Measurements from ENCODE around the gene SCP2.

The SCP2 gene

DNA sequence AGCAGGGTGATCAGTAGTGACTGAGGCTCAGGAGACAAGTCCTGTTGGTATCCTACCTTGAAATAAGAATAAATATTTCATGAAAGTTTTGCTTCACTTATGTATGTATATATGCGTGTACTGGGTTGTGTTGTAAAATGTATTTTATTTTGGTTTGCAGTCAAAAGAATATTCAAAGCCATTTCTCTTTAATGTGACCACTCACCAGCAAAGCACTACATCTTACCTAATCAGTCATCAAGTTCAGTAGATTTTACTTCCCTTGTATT, 11.0 kb downstream of the SCP2 start:
- no peak overlapping the region for H3K4me3 ChIP-seq (ENCODE audit: low read length in 2 of 2)
- no peak overlapping the region for H3K9ac ChIP-seq (ENCODE audit: low read depth, low read length, poor library complexity)
- H3K14ac ChIP-seq (ENCODE audit: low read length) = no peak overlapping the region
- no peak overlapping the region for H4K91ac ChIP-seq (ENCODE audit: low read depth, low read length, poor library complexity)
- no peak overlapping the region for H4K8ac ChIP-seq (ENCODE audit: low read depth, low read length)
- H3K79me1 ChIP-seq (ENCODE audit: low read depth, low read length) = no peaks in the 10 kb centered on the region
- no peak overlapping the region for H2BK12ac ChIP-seq (ENCODE audit: low read length)
- WGBS, 2 donors (ENCODE audit: extremely low coverage in 2 of 2, insufficient read length in 2 of 2, insufficient replicate concordance in 1 of 2) = no CpG with 5 or more reads among the region's 1 CpG
- H3K36me3 ChIP-seq (replicated peaks in 1 of 2; ENCODE audit: control insufficient read depth in 2 of 2, insufficient read depth in 2 of 2, low read length in 2 of 2) = no peaks in the 10 kb centered on the region
- H3K4ac ChIP-seq (ENCODE audit: low read length) = no peak overlapping the region
- DNase-seq (ENCODE audit: low spot score) = no peak
- no peak overlapping the region for H2AK5ac ChIP-seq (ENCODE audit: low read depth, low read length)
- H3K18ac ChIP-seq (ENCODE audit: low read length) = no peak overlapping the region
- no peak overlapping the region for H2AFZ ChIP-seq (ENCODE audit: low read length)
- no peaks in the 10 kb centered on the region for H3K9me3 ChIP-seq (replicated peaks in 1 of 2; ENCODE audit: control insufficient read depth in 2 of 2, insufficient read depth in 1 of 2, low read depth in 1 of 2, low read length in 2 of 2)
- no peak overlapping the region for H3K4me2 ChIP-seq (ENCODE audit: insufficient read depth, low read length, poor library complexity, severe bottlenecking)
- H2BK120ac ChIP-seq (ENCODE audit: low read depth, low read length) = no peak overlapping the region
- no peak overlapping the region for H3K23ac ChIP-seq (ENCODE audit: low read depth, low read length, poor library complexity)
- no peak overlapping the region for H2BK5ac ChIP-seq (ENCODE audit: low read length)
- no peak overlapping the region for H3K27ac ChIP-seq (replicated peaks; ENCODE audit: low read length)
- H2BK15ac ChIP-seq (ENCODE audit: low read length) = no peak overlapping the region
- H3K27me3 ChIP-seq (ENCODE audit: control insufficient read depth in 3 of 3, insufficient read depth in 3 of 3, low read depth in 1 of 3, low read length in 3 of 3) = no peaks in the 10 kb centered on the region
- no peaks in the 10 kb centered on the region for H3K4me1 ChIP-seq (ENCODE audit: control insufficient read depth in 2 of 2, insufficient read depth in 1 of 2, low read depth in 1 of 2, low read length in 2 of 2)

DNA sequence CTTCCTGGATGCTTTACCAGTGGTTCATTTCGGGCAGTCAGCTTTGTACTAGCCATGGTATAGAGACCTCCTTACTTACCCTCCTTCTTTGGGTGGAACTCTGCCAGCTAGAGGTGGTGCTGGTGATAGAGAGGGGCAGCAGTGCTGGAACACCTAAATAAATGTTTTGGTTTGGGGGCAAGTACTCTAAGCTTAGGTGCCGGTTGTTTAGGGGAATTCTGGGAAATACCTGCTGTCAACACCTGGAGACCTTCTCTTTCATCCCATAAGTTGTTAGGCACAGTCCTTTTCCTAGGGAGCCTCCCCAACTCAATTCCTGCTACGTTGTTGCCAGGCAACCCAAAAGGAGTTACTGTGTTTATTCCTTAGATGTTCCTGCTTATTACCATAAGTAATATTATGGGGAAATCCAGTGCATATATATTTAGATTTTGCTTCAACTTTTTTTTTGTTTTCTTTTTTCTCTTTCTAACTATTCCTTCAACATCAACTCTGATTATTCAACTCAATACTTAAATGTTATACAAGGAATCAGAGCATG, 16.9 kb downstream of the SCP2 start:
- Histone ChIP-seq H3K14ac (ENCODE audit: low read length) (no peak overlapping the region), H3K27ac (replicated peaks; ENCODE audit: low read length) (no peak overlapping the region), H3K18ac (ENCODE audit: low read length) (no peak overlapping the region), H3K27me3 (ENCODE audit: control insufficient read depth in 3 of 3, insufficient read depth in 3 of 3, low read depth in 1 of 3, low read length in 3 of 3) (no peaks in the 10 kb centered on the region), H2BK12ac (ENCODE audit: low read length) (no peak overlapping the region), H3K79me1 (ENCODE audit: low read depth, low read length) (no peaks in the 10 kb centered on the region), H2BK5ac (ENCODE audit: low read length) (no peak overlapping the region), H2BK120ac (ENCODE audit: low read depth, low read length) (no peak overlapping the region), H3K23ac (ENCODE audit: low read depth, low read length, poor library complexity) (no peak overlapping the region), H3K9me3 (replicated peaks in 1 of 2; ENCODE audit: control insufficient read depth in 2 of 2, insufficient read depth in 1 of 2, low read depth in 1 of 2, low read length in 2 of 2) (no peaks in the 10 kb centered on the region), H2AK5ac (ENCODE audit: low read depth, low read length) (no peak overlapping the region), H3K9ac (ENCODE audit: low read depth, low read length, poor library complexity) (no peak overlapping the region), H3K4me1 (ENCODE audit: control insufficient read depth in 2 of 2, insufficient read depth in 1 of 2, low read depth in 1 of 2, low read length in 2 of 2) (no peaks in the 10 kb centered on the region), H3K4ac (ENCODE audit: low read length) (no peak overlapping the region), H3K4me2 (ENCODE audit: insufficient read depth, low read length, poor library complexity, severe bottlenecking) (no peak overlapping the region), H3K36me3 (replicated peaks in 1 of 2; ENCODE audit: control insufficient read depth in 2 of 2, insufficient read depth in 2 of 2, low read length in 2 of 2) (no peaks in the 10 kb centered on the region), H3K4me3 (ENCODE audit: low read length in 2 of 2) (no peak overlapping the region), H4K91ac (ENCODE audit: low read depth, low read length, poor library complexity) (no peak overlapping the region), H2BK15ac (ENCODE audit: low read length) (no peak overlapping the region), H4K8ac (ENCODE audit: low read depth, low read length) (no peak overlapping the region), H2AFZ (ENCODE audit: low read length) (no peak overlapping the region)
- no peak for DNase-seq (ENCODE audit: low spot score)
- no CpG with 5 or more reads among the region's 3 CpGs for WGBS, 2 donors (ENCODE audit: extremely low coverage in 2 of 2, insufficient read length in 2 of 2, insufficient replicate concordance in 1 of 2)

- Histone ChIP-seq H2BK15ac (ENCODE audit: low read length) (no peak overlapping the region), H3K14ac (ENCODE audit: low read length) (no peak overlapping the region), H4K8ac (ENCODE audit: low read depth, low read length) (no peak overlapping the region), H3K9ac (ENCODE audit: low read depth, low read length, poor library complexity) (no peak overlapping the region), H2AK5ac (ENCODE audit: low read depth, low read length) (no peak overlapping the region), H3K23ac (ENCODE audit: low read depth, low read length, poor library complexity) (no peak overlapping the region), H2BK5ac (ENCODE audit: low read length) (no peak overlapping the region), H2BK120ac (ENCODE audit: low read depth, low read length) (no peak overlapping the region), H2AFZ (ENCODE audit: low read length) (no peak overlapping the region), H3K27ac (replicated peaks; ENCODE audit: low read length) (no peak overlapping the region), H3K36me3 (replicated peaks in 1 of 2; ENCODE audit: control insufficient read depth in 2 of 2, insufficient read depth in 2 of 2, low read length in 2 of 2) (no peaks in the 10 kb centered on the region), H3K79me1 (ENCODE audit: low read depth, low read length) (no peaks in the 10 kb centered on the region), H2BK12ac (ENCODE audit: low read length) (no peak overlapping the region), H3K27me3 (ENCODE audit: control insufficient read depth in 3 of 3, insufficient read depth in 3 of 3, low read depth in 1 of 3, low read length in 3 of 3) (no peaks in the 10 kb centered on the region), H3K9me3 (replicated peaks in 1 of 2; ENCODE audit: control insufficient read depth in 2 of 2, insufficient read depth in 1 of 2, low read depth in 1 of 2, low read length in 2 of 2) (peaks cover 0 to 4% of the 10 kb centered on the region in 2 donors), H3K4me3 (ENCODE audit: low read length in 2 of 2) (no peak overlapping the region), H3K4ac (ENCODE audit: low read length) (no peak overlapping the region), H3K4me2 (ENCODE audit: insufficient read depth, low read length, poor library complexity, severe bottlenecking) (no peak overlapping the region), H3K4me1 (ENCODE audit: control insufficient read depth in 2 of 2, insufficient read depth in 1 of 2, low read depth in 1 of 2, low read length in 2 of 2) (no peaks in the 10 kb centered on the region), H4K91ac (ENCODE audit: low read depth, low read length, poor library complexity) (no peak overlapping the region), H3K18ac (ENCODE audit: low read length) (no peak overlapping the region)
- WGBS, 2 donors (ENCODE audit: extremely low coverage in 2 of 2, insufficient read length in 2 of 2, insufficient replicate concordance in 1 of 2) = no CpG with 5 or more reads among the region's 10 CpGs
- no peak for DNase-seq (ENCODE audit: low spot score)
Measured at GRCh38 chr1:52944566-52944965, 17.5 kb downstream of the SCP2 start.

- Histone ChIP-seq H3K27me3 (ENCODE audit: control insufficient read depth in 3 of 3, insufficient read depth in 3 of 3, low read depth in 1 of 3, low read length in 3 of 3) (no peaks in the 10 kb centered on the region), H3K23ac (ENCODE audit: low read depth, low read length, poor library complexity) (no peak overlapping the region), H3K4me2 (ENCODE audit: insufficient read depth, low read length, poor library complexity, severe bottlenecking) (no peak overlapping the region), H4K8ac (ENCODE audit: low read depth, low read length) (no peak overlapping the region), H2BK12ac (ENCODE audit: low read length) (no peak overlapping the region), H3K14ac (ENCODE audit: low read length) (no peak overlapping the region), H3K18ac (ENCODE audit: low read length) (no peak overlapping the region), H3K9me3 (replicated peaks in 1 of 2; ENCODE audit: control insufficient read depth in 2 of 2, insufficient read depth in 1 of 2, low read depth in 1 of 2, low read length in 2 of 2) (peaks cover 0 to 4% of the 10 kb centered on the region in 2 donors), H3K36me3 (replicated peaks in 1 of 2; ENCODE audit: control insufficient read depth in 2 of 2, insufficient read depth in 2 of 2, low read length in 2 of 2) (no peaks in the 10 kb centered on the region), H3K4me1 (ENCODE audit: control insufficient read depth in 2 of 2, insufficient read depth in 1 of 2, low read depth in 1 of 2, low read length in 2 of 2) (no peaks in the 10 kb centered on the region), H2BK5ac (ENCODE audit: low read length) (no peak overlapping the region), H2AFZ (ENCODE audit: low read length) (no peak overlapping the region), H3K4me3 (ENCODE audit: low read length in 2 of 2) (no peak overlapping the region), H2AK5ac (ENCODE audit: low read depth, low read length) (no peak overlapping the region), H3K9ac (ENCODE audit: low read depth, low read length, poor library complexity) (no peak overlapping the region), H3K27ac (replicated peaks; ENCODE audit: low read length) (no peak overlapping the region), H3K4ac (ENCODE audit: low read length) (no peak overlapping the region), H4K91ac (ENCODE audit: low read depth, low read length, poor library complexity) (no peak overlapping the region), H2BK120ac (ENCODE audit: low read depth, low read length) (no peak overlapping the region), H2BK15ac (ENCODE audit: low read length) (no peak overlapping the region), H3K79me1 (ENCODE audit: low read depth, low read length) (no peaks in the 10 kb centered on the region)
- no peak for DNase-seq (ENCODE audit: low spot score)
- WGBS, 2 donors (ENCODE audit: extremely low coverage in 2 of 2, insufficient read length in 2 of 2, insufficient replicate concordance in 1 of 2) = no CpG with 5 or more reads among the region's 1 CpG
Measured at GRCh38 chr1:52947490-52947889, 20.4 kb downstream of the SCP2 start.

All from neuronal stem cell (in vitro differentiated cells).